ENCODE results near the gene ARFGAP3.

ARFGAP3 gene

DNA sequence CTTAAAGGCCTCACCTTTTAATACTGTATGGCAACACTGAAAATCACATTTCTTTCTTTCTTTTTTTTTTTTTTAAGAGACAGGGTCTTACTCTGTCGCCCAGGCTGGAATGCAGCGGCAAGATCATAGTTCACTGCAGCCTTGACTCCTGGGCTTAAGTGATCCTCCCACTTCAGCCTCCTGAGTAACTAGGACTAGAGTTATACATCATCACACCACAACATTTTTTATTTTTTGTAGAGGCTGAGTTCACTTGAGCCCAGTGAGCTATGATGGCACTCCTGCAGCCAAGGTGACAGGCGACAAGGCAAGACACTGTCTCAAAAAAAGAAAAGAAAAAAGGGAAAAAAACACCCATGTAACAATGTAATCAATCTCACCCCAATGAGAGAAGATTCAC, 10.0 kb downstream of the ARFGAP3 start:
- no peak for DNase-seq (ENCODE audit: low read depth)
- TF ChIP-seq CTCF (IDR thresholded peaks at IDR 0.05; ENCODE audit: low read depth, low read length): no peak
- no peak overlapping the region for H3K4me3 ChIP-seq (ENCODE audit: low read depth, low read length)

GRCh38 chr22:42844756-42845155, 12.3 kb downstream of the ARFGAP3 start:
- H3K4me3 ChIP-seq (ENCODE audit: low read depth, low read length): no peak overlapping the region
- DNase-seq (ENCODE audit: low read depth): no peak
- no peak for TF ChIP-seq MAX (IDR thresholded peaks at IDR 0.05; ENCODE audit: low read depth, low read length)

GRCh38 chr22:42842658-42843370, 14.3 kb downstream of the ARFGAP3 start:
- TF ChIP-seq POLR2A (IDR thresholded peaks at IDR 0.05; ENCODE audit: extremely low read depth, insufficient read length): no peak
- no peak for TF ChIP-seq MYC (IDR thresholded peaks at IDR 0.05; ENCODE audit: low read depth, low read length)
- TF ChIP-seq MAX (IDR thresholded peaks at IDR 0.05; ENCODE audit: low read depth, low read length): no peak
- TF ChIP-seq CTCF (IDR thresholded peaks at IDR 0.05; ENCODE audit: low read depth, low read length): no peak
- no peak overlapping the region for H3K4me3 ChIP-seq (ENCODE audit: low read depth, low read length)
- no peak for DNase-seq (ENCODE audit: low read depth)

- no peak for DNase-seq (ENCODE audit: low read depth)
- H3K4me3 ChIP-seq (ENCODE audit: low read depth, low read length): no peak overlapping the region
- TF ChIP-seq CTCF (IDR thresholded peaks at IDR 0.05; ENCODE audit: low read depth, low read length): no peak
- no peak for TF ChIP-seq MAX (IDR thresholded peaks at IDR 0.05; ENCODE audit: low read depth, low read length)
- TF ChIP-seq MYC (IDR thresholded peaks at IDR 0.05; ENCODE audit: low read depth, low read length): no peak
- no peak for TF ChIP-seq POLR2A (IDR thresholded peaks at IDR 0.05; ENCODE audit: extremely low read depth, insufficient read length)
Measured at GRCh38 chr22:42841444-42841843, 15.6 kb downstream of the ARFGAP3 start.

DNA sequence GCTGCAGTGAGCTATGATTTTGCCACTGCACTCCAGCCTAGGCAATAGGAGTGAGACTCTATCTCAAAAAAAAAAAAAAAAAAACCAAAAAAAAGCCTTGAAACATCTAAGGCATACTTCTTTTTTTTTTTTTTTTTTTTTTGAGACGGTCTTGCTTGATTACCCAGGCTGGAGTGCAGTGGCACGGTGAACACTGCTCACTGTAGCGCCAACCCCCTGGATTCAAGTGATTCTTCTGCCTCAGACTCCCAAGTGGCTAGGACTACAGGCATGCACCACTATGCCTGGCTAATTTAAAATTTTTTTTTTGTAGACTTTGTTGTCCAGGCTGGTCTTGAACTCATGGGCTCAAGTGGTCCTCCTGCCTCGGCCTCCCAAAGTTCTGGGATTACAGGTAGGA, 19.5 kb downstream of the ARFGAP3 start:
- TF ChIP-seq MAX (IDR thresholded peaks at IDR 0.05; ENCODE audit: low read depth, low read length): no peak
- no peak for TF ChIP-seq MYC (IDR thresholded peaks at IDR 0.05; ENCODE audit: low read depth, low read length)
- TF ChIP-seq POLR2A (IDR thresholded peaks at IDR 0.05; ENCODE audit: extremely low read depth, insufficient read length): no peak
- no peak for TF ChIP-seq CTCF (IDR thresholded peaks at IDR 0.05; ENCODE audit: low read depth, low read length)
- H3K4me3 ChIP-seq (ENCODE audit: low read depth, low read length): no peak overlapping the region
- no peak for DNase-seq (ENCODE audit: low read depth)

GRCh38 chr22:42836026-42836425, 21.0 kb downstream of the ARFGAP3 start:
- TF ChIP-seq POLR2A (IDR thresholded peaks at IDR 0.05; ENCODE audit: extremely low read depth, insufficient read length) (no peak), MYC (IDR thresholded peaks at IDR 0.05; ENCODE audit: low read depth, low read length) (no peak), CTCF (IDR thresholded peaks at IDR 0.05; ENCODE audit: low read depth, low read length) (no peak), MAX (IDR thresholded peaks at IDR 0.05; ENCODE audit: low read depth, low read length) (no peak)
- no peak for DNase-seq (ENCODE audit: low read depth)
- H3K4me3 ChIP-seq (ENCODE audit: low read depth, low read length): no peak overlapping the region

Data from NB4 (cell line).